ENCODE measurements around the gene RWDD3. TPM values are rescaled to one million over a fixed set of nuclear protein-coding genes. Genes with fewer than 3 reads are reported as not detected.
A peak's percentile ranks its signal among the peaks of the same experiment; 100 is the strongest.

Gene RWDD3
- total and polyA plus RNA-seq, 2 of the 13 experiments (the other 11 are each of a cell fraction or from before 2014, with no cell fraction given) = 18.3 to 21.2 TPM

DNA sequence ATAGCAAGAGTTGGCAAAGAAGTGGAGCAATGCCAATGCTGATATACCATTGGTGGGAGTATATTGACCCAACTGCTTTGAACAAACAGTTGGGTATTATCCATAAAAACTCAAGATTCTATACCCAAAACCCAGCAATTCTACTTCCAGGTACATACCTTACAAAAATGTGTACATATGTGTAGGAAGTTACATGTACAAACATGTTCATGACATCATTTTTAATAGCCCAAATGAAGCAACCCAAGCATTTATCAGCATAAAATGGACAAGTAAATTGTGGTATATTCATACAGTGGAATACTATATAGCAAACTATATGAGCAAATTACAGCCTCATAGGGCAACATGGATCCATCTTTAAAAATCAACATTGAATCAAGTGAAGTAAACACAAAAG, 20.9 kb downstream of the RWDD3 start:
- intact Hi-C loops (cut with micrococcal nuclease; ENCODE audit: unreplicated experiment) (no loop called here), in situ Hi-C loops (cut with HindIII; ENCODE audit: extremely low pct_ligation_motif_present, low pct_unique_long_range_greater_than_20kb) (no loop called here)
- Histone ChIP-seq H4K20me1 (ENCODE audit: insufficient read depth, low read length) (no peaks in the 10 kb centered on the region), H3K4me1 (ENCODE audit: insufficient read depth, low read length) (peaks cover 11% of the 10 kb centered on the region), H3K27ac (ENCODE audit: extremely low read length, insufficient read depth, low read length) (no peak overlapping the region), H3K27me3 (ENCODE audit: control insufficient read depth in 1 of 2, insufficient read depth in 2 of 2, low read length in 2 of 2) (no peaks in the 10 kb centered on the region), H2AFZ (ENCODE audit: low read length) (no peak overlapping the region), H3K9ac (ENCODE audit: insufficient read depth, low read depth, low read length) (no peak overlapping the region), H3K79me2 (ENCODE audit: insufficient read depth, low read length) (no peaks in the 10 kb centered on the region), H3K4me2 (ENCODE audit: low read depth, low read length) (no peak overlapping the region), H3K9me3 (ENCODE audit: low read length) (no peaks in the 10 kb centered on the region), H3K36me3 (replicated peaks in 1 of 2; ENCODE audit: control insufficient read depth in 1 of 2, insufficient read depth in 2 of 2, low read length in 2 of 2) (no peaks in the 10 kb centered on the region), H3K4me3 (replicated peaks in 1 of 3; ENCODE audit: insufficient read depth in 1 of 3, low read depth in 2 of 3, low read length in 3 of 3) (no peak overlapping the region)
- FAIRE-seq (no peak), DNase-seq (ENCODE audit: low spot score) (no peak), ATAC-seq (no peak)
- BruUV-seq (replicated peaks) = no TSS peak
- CTCF ChIA-PET (ENCODE audit: low intra/inter-chr PET ratio, low total read pairs) = no interaction called here
- POLR2A ChIA-PET = no interaction called here
- TF ChIP-seq ZNF7 (CRISPR knock-in tag; IDR thresholded peaks at IDR 0.05) (peak; percentile 46; the same call in 1 of the 2 replicates), ZNF878 (CRISPR knock-in tag; IDR thresholded peaks at IDR 0.05) (no peak), MXD4 (CRISPR knock-in tag; IDR thresholded peaks at IDR 0.05) (no peak), ATF7 (IDR thresholded peaks at IDR 0.05) (peak; percentile 58), ATF7 (CRISPR knock-in tag; IDR thresholded peaks at IDR 0.05) (no peak), ZNF546 (CRISPR knock-in tag; conservative IDR thresholded peaks at IDR 0.05) (no peak)

DNA sequence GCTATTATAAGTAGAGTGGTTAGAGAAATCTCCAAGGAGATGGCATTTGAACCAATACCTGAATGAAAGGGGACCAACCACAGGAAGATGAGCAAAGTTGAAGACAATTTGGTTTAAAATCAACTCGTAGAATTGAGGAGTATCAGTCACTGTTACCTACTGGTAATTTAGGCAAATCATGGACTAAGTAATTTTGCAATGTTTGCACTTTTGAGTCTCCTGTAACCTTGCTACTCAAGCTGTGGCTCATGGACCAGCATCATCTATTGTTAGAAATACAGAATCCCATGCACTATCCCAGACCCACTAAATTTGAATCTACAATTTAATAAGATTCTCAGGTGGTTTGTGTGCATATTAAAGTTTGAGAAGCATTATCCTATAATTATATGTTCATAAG, 21.8 kb downstream of the RWDD3 start:
- BruUV-seq (replicated peaks) = no TSS peak
- no peaks in the 10 kb centered on the region for H3K9me3 ChIP-seq (ENCODE audit: low read length)
- ChIA-PET POLR2A (no interaction called here), CTCF (ENCODE audit: low intra/inter-chr PET ratio, low total read pairs) (no interaction called here)
- WGBS (ENCODE audit: low lambda C conversion rate) = 6% methylated on average over 1 of the region's 1 CpG
- H3K27me3 ChIP-seq (ENCODE audit: control insufficient read depth in 1 of 2, insufficient read depth in 2 of 2, low read length in 2 of 2) = no peaks in the 10 kb centered on the region
- in situ Hi-C loops (cut with HindIII; ENCODE audit: extremely low pct_ligation_motif_present, low pct_unique_long_range_greater_than_20kb) = no loop called here
- H3K79me2 ChIP-seq (ENCODE audit: insufficient read depth, low read length) = no peaks in the 10 kb centered on the region
- H3K4me3 ChIP-seq (replicated peaks in 1 of 3; ENCODE audit: insufficient read depth in 1 of 3, low read depth in 2 of 3, low read length in 3 of 3) = no peak overlapping the region
- H3K9ac ChIP-seq (ENCODE audit: insufficient read depth, low read depth, low read length) = no peak overlapping the region
- H3K4me2 ChIP-seq (ENCODE audit: low read depth, low read length) = no peak overlapping the region
- intact Hi-C loops (cut with micrococcal nuclease; ENCODE audit: unreplicated experiment) = no loop called here
- FAIRE-seq (no peak), DNase-seq (ENCODE audit: low spot score) (no peak), ATAC-seq (no peak)
- no peak overlapping the region for H2AFZ ChIP-seq (ENCODE audit: low read length)
- no peaks in the 10 kb centered on the region for H3K36me3 ChIP-seq (replicated peaks in 1 of 2; ENCODE audit: control insufficient read depth in 1 of 2, insufficient read depth in 2 of 2, low read length in 2 of 2)
- H4K20me1 ChIP-seq (ENCODE audit: insufficient read depth, low read length) = no peaks in the 10 kb centered on the region
- H3K27ac ChIP-seq (ENCODE audit: extremely low read length, insufficient read depth, low read length) = no peak overlapping the region
- H3K4me1 ChIP-seq (ENCODE audit: insufficient read depth, low read length) = peaks cover 11% of the 10 kb centered on the region
- TF ChIP-seq HNRNPUL1 (IDR thresholded peaks at IDR 0.05; ENCODE audit: low read depth, low read length) = no peak
- TF ChIP-seq ZNF614 (CRISPR knock-in tag; IDR thresholded peaks at IDR 0.05; ENCODE audit: borderline replicate concordance) = no peak
- TF ChIP-seq ZNF207 (IDR thresholded peaks at IDR 0.05; ENCODE audit: borderline replicate concordance) = no peak
- no peak for TF ChIP-seq TBP (CRISPR knock-in tag; IDR thresholded peaks at IDR 0.05)
- TF ChIP-seq, protein P1, sequence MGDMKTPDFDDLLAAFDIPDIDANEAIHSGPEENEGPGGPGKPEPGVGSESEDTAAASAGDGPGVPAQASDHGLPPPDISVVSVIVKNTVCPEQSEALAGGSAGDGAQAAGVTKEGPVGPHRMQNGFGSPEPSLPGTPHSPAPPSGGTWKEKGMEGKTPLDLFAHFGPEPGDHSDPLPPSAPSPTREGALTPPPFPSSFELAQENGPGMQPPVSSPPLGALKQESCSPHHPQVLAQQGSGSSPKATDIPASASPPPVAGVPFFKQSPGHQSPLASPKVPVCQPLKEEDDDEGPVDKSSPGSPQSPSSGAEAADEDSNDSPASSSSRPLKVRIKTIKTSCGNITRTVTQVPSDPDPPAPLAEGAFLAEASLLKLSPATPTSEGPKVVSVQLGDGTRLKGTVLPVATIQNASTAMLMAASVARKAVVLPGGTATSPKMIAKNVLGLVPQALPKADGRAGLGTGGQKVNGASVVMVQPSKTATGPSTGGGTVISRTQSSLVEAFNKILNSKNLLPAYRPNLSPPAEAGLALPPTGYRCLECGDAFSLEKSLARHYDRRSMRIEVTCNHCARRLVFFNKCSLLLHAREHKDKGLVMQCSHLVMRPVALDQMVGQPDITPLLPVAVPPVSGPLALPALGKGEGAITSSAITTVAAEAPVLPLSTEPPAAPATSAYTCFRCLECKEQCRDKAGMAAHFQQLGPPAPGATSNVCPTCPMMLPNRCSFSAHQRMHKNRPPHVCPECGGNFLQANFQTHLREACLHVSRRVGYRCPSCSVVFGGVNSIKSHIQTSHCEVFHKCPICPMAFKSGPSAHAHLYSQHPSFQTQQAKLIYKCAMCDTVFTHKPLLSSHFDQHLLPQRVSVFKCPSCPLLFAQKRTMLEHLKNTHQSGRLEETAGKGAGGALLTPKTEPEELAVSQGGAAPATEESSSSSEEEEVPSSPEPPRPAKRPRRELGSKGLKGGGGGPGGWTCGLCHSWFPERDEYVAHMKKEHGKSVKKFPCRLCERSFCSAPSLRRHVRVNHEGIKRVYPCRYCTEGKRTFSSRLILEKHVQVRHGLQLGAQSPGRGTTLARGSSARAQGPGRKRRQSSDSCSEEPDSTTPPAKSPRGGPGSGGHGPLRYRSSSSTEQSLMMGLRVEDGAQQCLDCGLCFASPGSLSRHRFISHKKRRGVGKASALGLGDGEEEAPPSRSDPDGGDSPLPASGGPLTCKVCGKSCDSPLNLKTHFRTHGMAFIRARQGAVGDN (CRISPR knock-in tag; IDR thresholded peaks at IDR 0.05) = no peak
- TF ChIP-seq, protein P2, sequence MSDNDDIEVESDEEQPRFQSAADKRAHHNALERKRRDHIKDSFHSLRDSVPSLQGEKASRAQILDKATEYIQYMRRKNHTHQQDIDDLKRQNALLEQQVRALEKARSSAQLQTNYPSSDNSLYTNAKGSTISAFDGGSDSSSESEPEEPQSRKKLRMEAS (IDR thresholded peaks at IDR 0.05) = no peak
- TF ChIP-seq CCDC6 (CRISPR knock-in tag; IDR thresholded peaks at IDR 0.05) = no peak
- TF ChIP-seq SMARCC2 (IDR thresholded peaks at IDR 0.05) = no peak
- peak; percentile 83 to 92 for TF ChIP-seq MAFK (conservative IDR thresholded peaks at IDR 0.05 in 1 of 2, IDR thresholded peaks at IDR 0.05 in 1 of 2; ENCODE audit: low read length in 2 of 2)
- TF ChIP-seq PHF5A (CRISPR knock-in tag; IDR thresholded peaks at IDR 0.05; ENCODE audit: low read depth, unreplicated experiment) = no peak
- TF ChIP-seq, protein P3, sequence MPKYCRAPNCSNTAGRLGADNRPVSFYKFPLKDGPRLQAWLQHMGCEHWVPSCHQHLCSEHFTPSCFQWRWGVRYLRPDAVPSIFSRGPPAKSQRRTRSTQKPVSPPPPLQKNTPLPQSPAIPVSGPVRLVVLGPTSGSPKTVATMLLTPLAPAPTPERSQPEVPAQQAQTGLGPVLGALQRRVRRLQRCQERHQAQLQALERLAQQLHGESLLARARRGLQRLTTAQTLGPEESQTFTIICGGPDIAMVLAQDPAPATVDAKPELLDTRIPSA (CRISPR knock-in tag; IDR thresholded peaks at IDR 0.05; ENCODE audit: borderline replicate concordance) = no peak

All from HepG2 (cell line).